OCI-LY3 (cell line): Measurements from ENCODE around the gene NOL4L.

Experiments used
- EZH2phosphoT487 ChIP-seq: fragments of 200-600 bp; shearing (Covaris generic); IDR thresholded peaks from 2 replicates; pipeline ENCODE4 v1.6.1; 2018; ENCODE audit warnings: antibody characterized with exemption, mixed run types, low read depth
- TF ChIP-seq, protein P1 (sequence below): fragments of 200-600, 300-600 bp; sonication (generic); IDR thresholded peaks from 2 replicates; pipeline ENCODE4 v1.5.1; 2014; ENCODE audit warnings: antibody characterized with exemption, low read length, low read depth

DNA sequence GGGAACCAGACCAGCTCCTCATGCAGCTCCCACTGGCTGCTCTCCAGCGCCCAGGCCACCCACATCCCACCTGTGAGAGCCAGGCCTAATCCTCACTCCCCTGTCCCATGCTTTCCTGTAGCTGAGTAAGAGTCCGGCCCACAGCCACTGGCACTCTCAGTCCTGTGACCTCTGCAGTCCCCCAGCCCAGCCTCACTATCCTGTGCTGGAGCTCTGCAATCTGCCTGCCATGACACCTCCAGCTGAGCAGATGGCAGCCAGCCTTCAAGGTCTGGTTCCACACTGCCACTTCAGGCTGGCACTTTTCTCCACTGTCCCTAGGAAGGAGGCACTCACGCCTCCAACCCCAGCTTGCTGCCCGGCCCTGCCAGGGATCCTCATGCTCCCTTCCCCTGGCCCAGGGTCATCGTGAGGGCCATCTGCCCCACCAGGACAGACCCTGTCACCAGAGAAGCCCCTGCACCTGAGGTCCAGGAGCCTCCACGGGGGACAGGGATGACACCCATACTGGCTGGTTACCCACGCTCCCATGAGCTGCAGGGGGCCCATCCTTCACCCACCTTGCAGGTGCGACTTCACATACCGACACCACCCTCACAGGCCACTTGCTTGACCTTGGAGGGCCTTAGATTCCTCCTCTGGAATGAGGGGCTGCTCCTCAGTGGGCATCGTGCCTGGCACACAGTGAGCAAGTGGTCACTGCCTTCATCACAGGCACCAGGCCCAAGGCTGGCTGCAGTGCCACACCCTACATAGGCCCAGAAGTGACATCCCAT, 126.9 kb downstream of the NOL4L start:
- no peak for TF ChIP-seq EZH2phosphoT487
- TF ChIP-seq, protein P1, sequence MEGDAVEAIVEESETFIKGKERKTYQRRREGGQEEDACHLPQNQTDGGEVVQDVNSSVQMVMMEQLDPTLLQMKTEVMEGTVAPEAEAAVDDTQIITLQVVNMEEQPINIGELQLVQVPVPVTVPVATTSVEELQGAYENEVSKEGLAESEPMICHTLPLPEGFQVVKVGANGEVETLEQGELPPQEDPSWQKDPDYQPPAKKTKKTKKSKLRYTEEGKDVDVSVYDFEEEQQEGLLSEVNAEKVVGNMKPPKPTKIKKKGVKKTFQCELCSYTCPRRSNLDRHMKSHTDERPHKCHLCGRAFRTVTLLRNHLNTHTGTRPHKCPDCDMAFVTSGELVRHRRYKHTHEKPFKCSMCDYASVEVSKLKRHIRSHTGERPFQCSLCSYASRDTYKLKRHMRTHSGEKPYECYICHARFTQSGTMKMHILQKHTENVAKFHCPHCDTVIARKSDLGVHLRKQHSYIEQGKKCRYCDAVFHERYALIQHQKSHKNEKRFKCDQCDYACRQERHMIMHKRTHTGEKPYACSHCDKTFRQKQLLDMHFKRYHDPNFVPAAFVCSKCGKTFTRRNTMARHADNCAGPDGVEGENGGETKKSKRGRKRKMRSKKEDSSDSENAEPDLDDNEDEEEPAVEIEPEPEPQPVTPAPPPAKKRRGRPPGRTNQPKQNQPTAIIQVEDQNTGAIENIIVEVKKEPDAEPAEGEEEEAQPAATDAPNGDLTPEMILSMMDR = no peak
